Measurements from ENCODE around the gene SCARF2. TPM values are rescaled to one million over a fixed set of nuclear protein-coding genes. Genes with fewer than 3 reads are reported as not detected.

Gene SCARF2
- total RNA-seq, 4 donors from 2014 or later: 14.8 to 25.3 (median 20.1) TPM

DNA sequence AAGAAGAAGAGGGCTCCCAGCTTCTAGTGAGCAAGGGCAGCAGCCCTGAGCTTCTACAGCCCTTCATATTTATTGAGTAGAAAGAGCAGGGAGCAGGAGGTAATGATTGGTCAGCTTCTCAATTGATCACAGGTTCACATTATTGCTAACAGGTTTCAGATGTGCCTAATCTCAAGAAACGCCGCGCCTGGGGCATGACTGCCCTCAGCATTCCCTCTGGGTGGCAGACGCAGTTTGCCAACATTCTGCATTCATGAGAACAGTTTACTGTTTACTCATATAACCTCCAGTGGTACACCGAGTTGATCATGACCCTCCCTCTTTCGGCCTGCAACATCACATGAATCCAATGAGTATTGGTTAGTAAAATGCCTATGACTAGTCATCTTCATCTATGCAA, 48.3 kb downstream of the SCARF2 start:
- Histone ChIP-seq H3K4me1 (peaks cover 0 to 6% (median 0%) of the 10 kb centered on the region in 3 donors), H3K36me3 (no peaks in the 10 kb centered on the region), H3K27me3 (peaks cover 21% of the 10 kb centered on the region), H3K27ac (no peak overlapping the region), H3K4me3 (no peak overlapping the region), H3K9me3 (no peaks in the 10 kb centered on the region)
- ATAC-seq: no peak
- TF ChIP-seq POLR2AphosphoS5 (IDR thresholded peaks at IDR 0.05) (no peak), POLR2A (IDR thresholded peaks at IDR 0.05) (no peak), EP300 (IDR thresholded peaks at IDR 0.05) (no peak)
- TF ChIP-seq, protein P1, sequence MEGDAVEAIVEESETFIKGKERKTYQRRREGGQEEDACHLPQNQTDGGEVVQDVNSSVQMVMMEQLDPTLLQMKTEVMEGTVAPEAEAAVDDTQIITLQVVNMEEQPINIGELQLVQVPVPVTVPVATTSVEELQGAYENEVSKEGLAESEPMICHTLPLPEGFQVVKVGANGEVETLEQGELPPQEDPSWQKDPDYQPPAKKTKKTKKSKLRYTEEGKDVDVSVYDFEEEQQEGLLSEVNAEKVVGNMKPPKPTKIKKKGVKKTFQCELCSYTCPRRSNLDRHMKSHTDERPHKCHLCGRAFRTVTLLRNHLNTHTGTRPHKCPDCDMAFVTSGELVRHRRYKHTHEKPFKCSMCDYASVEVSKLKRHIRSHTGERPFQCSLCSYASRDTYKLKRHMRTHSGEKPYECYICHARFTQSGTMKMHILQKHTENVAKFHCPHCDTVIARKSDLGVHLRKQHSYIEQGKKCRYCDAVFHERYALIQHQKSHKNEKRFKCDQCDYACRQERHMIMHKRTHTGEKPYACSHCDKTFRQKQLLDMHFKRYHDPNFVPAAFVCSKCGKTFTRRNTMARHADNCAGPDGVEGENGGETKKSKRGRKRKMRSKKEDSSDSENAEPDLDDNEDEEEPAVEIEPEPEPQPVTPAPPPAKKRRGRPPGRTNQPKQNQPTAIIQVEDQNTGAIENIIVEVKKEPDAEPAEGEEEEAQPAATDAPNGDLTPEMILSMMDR (IDR thresholded peaks at IDR 0.05): no peak
- 87 to 100% methylated on average over 3 to 6 of the region's 6 CpGs for WGBS, 2 donors (ENCODE audit: low coverage in 1 of 2)

DNA sequence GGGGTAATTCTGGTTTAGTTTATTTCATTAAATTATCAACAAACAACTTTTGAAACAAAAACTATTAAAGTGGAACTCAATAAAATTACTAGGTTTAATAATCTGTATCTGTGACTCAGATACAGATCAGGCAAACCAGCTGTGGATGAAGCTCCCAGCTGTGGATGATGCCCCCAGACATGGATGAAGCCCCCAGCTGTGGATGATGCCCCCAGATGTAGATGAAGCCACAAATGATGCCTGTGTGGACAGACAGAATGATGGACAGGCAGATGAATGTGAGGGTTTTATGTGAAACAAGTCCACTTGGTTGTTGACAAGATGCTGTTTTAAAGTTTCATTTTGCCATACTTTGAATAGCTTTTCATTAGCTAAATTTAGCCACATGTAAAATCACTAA, 49.4 kb downstream of the SCARF2 start:
- TF ChIP-seq, protein P1 (IDR thresholded peaks at IDR 0.05): no peak
- TF ChIP-seq POLR2A (IDR thresholded peaks at IDR 0.05) (no peak), EP300 (IDR thresholded peaks at IDR 0.05) (no peak), POLR2AphosphoS5 (IDR thresholded peaks at IDR 0.05) (no peak)
- Histone ChIP-seq H3K27ac (no peak overlapping the region), H3K27me3 (peaks cover 32% of the 10 kb centered on the region), H3K4me1 (peaks cover 0 to under 1% (median 0%) of the 10 kb centered on the region in 3 donors), H3K4me3 (no peak overlapping the region), H3K9me3 (no peaks in the 10 kb centered on the region), H3K36me3 (no peaks in the 10 kb centered on the region)
- no peak for ATAC-seq

DNA sequence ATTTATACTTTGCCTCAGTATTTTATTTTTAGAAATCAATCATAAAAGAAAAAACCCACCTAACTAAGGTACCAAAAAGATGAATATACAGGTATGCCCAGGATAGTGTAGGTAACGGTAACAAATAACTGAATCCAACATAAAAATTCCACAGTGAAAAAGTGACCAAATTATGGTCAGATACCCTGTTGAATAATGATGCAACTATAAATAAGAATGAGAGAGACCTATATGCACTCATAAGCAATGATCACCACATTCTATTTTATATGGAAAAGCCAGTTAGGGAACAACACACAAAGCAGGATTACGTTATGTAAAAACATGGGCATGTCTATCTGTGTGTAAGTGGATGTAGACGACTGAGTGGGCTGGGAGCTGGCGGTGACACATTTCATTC, 50.7 kb downstream of the SCARF2 start:
- ATAC-seq: no peak
- 84% methylated on average over 4 of the region's 4 CpGs for WGBS, 2 donors (ENCODE audit: low coverage in 1 of 2)
- no peaks in the 10 kb centered on the region for H3K9me3 ChIP-seq

DNA sequence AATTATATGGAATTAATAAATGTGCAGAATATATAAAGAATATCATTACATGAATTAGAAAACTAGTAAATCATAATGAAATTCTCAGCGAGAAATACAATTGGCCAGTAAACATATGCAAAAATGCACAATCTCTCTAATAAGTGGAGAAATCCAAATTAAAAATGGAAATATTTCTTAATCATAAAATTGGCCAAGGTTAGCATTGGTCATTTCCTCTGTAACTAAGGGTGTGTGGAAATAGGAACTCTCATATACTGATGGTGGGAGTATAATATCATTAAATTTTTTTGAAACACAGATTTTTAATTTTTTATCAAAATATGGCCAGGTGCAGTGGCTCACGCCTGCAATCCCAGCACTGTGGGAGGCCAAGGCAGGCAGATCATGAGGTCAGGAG, 51.3 kb downstream of the SCARF2 start:
- 75 to 92% methylated on average over 2 of the region's 2 CpGs for WGBS, 2 donors (ENCODE audit: low coverage in 1 of 2)
- Histone ChIP-seq H3K4me1 (no peaks in the 10 kb centered on the region), H3K27ac (no peak overlapping the region), H3K36me3 (no peaks in the 10 kb centered on the region), H3K27me3 (peaks cover 36% of the 10 kb centered on the region), H3K4me3 (no peak overlapping the region), H3K9me3 (no peaks in the 10 kb centered on the region)
- no peak for ATAC-seq
- TF ChIP-seq, protein P1 (IDR thresholded peaks at IDR 0.05): no peak
- TF ChIP-seq EP300 (IDR thresholded peaks at IDR 0.05) (no peak), POLR2AphosphoS5 (IDR thresholded peaks at IDR 0.05) (no peak), POLR2A (IDR thresholded peaks at IDR 0.05) (no peak)

More for the DNA sequence above, 50.7 kb downstream of the SCARF2 start:
- Histone ChIP-seq H3K36me3 (no peaks in the 10 kb centered on the region), H3K4me3 (no peak overlapping the region), H3K4me1 (no peaks in the 10 kb centered on the region), H3K27ac (no peak overlapping the region), H3K27me3 (peaks cover 36% of the 10 kb centered on the region)
- TF ChIP-seq, protein P1 (IDR thresholded peaks at IDR 0.05): no peak
- TF ChIP-seq POLR2AphosphoS5 (IDR thresholded peaks at IDR 0.05) (no peak), EP300 (IDR thresholded peaks at IDR 0.05) (no peak), POLR2A (IDR thresholded peaks at IDR 0.05) (no peak)

DNA sequence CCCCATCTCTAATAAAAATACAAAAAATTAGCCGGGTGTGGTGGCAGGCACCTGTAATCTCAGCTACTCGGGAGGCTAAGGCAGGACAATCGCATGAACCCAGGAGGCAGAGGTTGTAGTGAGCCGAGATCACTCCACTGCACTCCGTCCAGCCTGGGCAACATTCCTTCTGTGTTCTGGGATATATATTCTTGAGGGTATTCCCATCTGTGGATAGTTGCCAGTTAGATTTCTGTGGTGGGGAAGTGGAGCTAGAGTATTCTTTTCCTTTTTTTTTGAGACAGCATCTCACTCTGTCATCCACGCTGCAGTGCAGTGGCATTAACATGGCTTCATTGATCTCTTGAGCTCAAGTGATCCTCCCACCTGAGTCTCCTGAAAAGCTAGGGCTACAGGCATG, 52.8 kb downstream of the SCARF2 start:
- Histone ChIP-seq H3K4me1 (no peaks in the 10 kb centered on the region), H3K9me3 (no peaks in the 10 kb centered on the region), H3K27ac (no peak overlapping the region), H3K36me3 (no peaks in the 10 kb centered on the region), H3K27me3 (peaks cover 36% of the 10 kb centered on the region), H3K4me3 (no peak overlapping the region)
- no peak for ATAC-seq
- TF ChIP-seq, protein P1 (IDR thresholded peaks at IDR 0.05): no peak
- TF ChIP-seq EP300 (IDR thresholded peaks at IDR 0.05): no peak
- no peak for TF ChIP-seq POLR2AphosphoS5 (IDR thresholded peaks at IDR 0.05)
- no peak for TF ChIP-seq POLR2A (IDR thresholded peaks at IDR 0.05)
- 82 to 100% methylated on average over 1 to 5 of the region's 6 CpGs for WGBS, 2 donors (ENCODE audit: low coverage in 1 of 2)
